HG03108 (cell line): ENCODE data around the gene ELFN1.

Experiments used
- ATAC-seq: cut with Tn5 transposase; IDR thresholded peaks from one replicate; pipeline ENCODE4 v1.9.1; 2021; ENCODE audit warnings: moderate library complexity; ENCODE audit not compliant: unreplicated experiment

ELFN1 gene

GRCh38 chr7:1739593-1739992 lies 69.5 kb downstream of the ELFN1 start:
- no peak for ATAC-seq

GRCh38 chr7:1740214-1740613 lies 70.1 kb downstream of the ELFN1 start:
- ATAC-seq: no peak

GRCh38 chr7:1741246-1741645 lies 71.2 kb downstream of the ELFN1 start:
- ATAC-seq: no peak

GRCh38 chr7:1741751-1742554 lies 71.9 kb downstream of the ELFN1 start:
- no peak for ATAC-seq

GRCh38 chr7:1742555-1743303 lies 72.7 kb downstream of the ELFN1 start:
- ATAC-seq: no peak

GRCh38 chr7:1743481-1744230 lies 73.6 kb downstream of the ELFN1 start:
- ATAC-seq: no peak

GRCh38 chr7:1744296-1745017 lies 74.4 kb downstream of the ELFN1 start:
- ATAC-seq: no peak

- no peak for ATAC-seq
These were observed 75.0 kb downstream of the ELFN1 start for GRCh38 chr7:1745018-1745532.

- ATAC-seq: no peak
These were observed 75.8 kb downstream of the ELFN1 start for GRCh38 chr7:1745576-1746490.

- ATAC-seq: no peak
These were observed 76.5 kb downstream of the ELFN1 start for GRCh38 chr7:1746491-1746975.

GRCh38 chr7:1747004-1747801 lies 77.1 kb downstream of the ELFN1 start:
- ATAC-seq: no peak

- ATAC-seq: no peak
These were observed 78.2 kb downstream of the ELFN1 start for GRCh38 chr7:1748076-1748838.

GRCh38 chr7:1748839-1749173 lies 78.7 kb downstream of the ELFN1 start:
- ATAC-seq: no peak

GRCh38 chr7:1749351-1749863 lies 79.3 kb downstream of the ELFN1 start:
- no peak for ATAC-seq

GRCh38 chr7:1749864-1750466 lies 79.9 kb downstream of the ELFN1 start:
- no peak for ATAC-seq

GRCh38 chr7:1750541-1751021 lies 80.5 kb downstream of the ELFN1 start:
- ATAC-seq: no peak

- no peak for ATAC-seq
These were observed 82.0 kb downstream of the ELFN1 start for GRCh38 chr7:1752111-1752510.
